ENCODE results near the gene GLRA1.
"Not testable (repeated sequence)": the region's sequence is repeated elsewhere in the genome, so short reads cannot be mapped to it uniquely, and the experiment has no call there.

GLRA1 gene

GRCh38 chr5:151863566-151863965 lies 61.1 kb downstream of the GLRA1 start:
- TF ChIP-seq CTCF (IDR thresholded peaks at IDR 0.05), result no peak
- Histone ChIP-seq H3K27ac (no peak overlapping the region), H3K4me3 (no peak overlapping the region)
- DNase-seq (ENCODE audit: low spot score), result no peak

- H3K4me3 ChIP-seq, result no peak overlapping the region
- TF ChIP-seq CTCF (IDR thresholded peaks at IDR 0.05), result no peak
- DNase-seq (ENCODE audit: low spot score), result no peak
- H3K27ac ChIP-seq, result no peak overlapping the region
These were observed 61.7 kb downstream of the GLRA1 start for GRCh38 chr5:151862811-151863472.

- H3K27ac ChIP-seq; H3K4me3 ChIP-seq; DNase-seq (ENCODE audit: low spot score): not testable (repeated sequence)
These were observed 63.8 kb downstream of the GLRA1 start for GRCh38 chr5:151860867-151861266.

- no peak for TF ChIP-seq CTCF (IDR thresholded peaks at IDR 0.05)
- Histone ChIP-seq H3K4me3 (no peak overlapping the region), H3K27ac (no peak overlapping the region)
- no peak for DNase-seq (ENCODE audit: low spot score)
These were observed 67.8 kb downstream of the GLRA1 start for GRCh38 chr5:151856861-151857260.

GRCh38 chr5:151855701-151856100 lies 69.0 kb downstream of the GLRA1 start:
- H3K4me3 ChIP-seq, result no peak overlapping the region
- no peak overlapping the region for H3K27ac ChIP-seq
- DNase-seq (ENCODE audit: low spot score), result no peak
- no peak for TF ChIP-seq CTCF (IDR thresholded peaks at IDR 0.05)

GRCh38 chr5:151847871-151848270 lies 76.8 kb downstream of the GLRA1 start:
- H3K4me3 ChIP-seq, result no peak overlapping the region
- no peak for TF ChIP-seq CTCF (IDR thresholded peaks at IDR 0.05)
- no peak overlapping the region for H3K27ac ChIP-seq
- DNase-seq (ENCODE audit: low spot score), result no peak

GRCh38 chr5:151846765-151847164 lies 77.9 kb downstream of the GLRA1 start:
- TF ChIP-seq CTCF (IDR thresholded peaks at IDR 0.05), result no peak
- DNase-seq (ENCODE audit: low spot score), result no peak
- H3K27ac ChIP-seq, result no peak overlapping the region
- H3K4me3 ChIP-seq, result no peak overlapping the region

GRCh38 chr5:151832843-151833242 lies 91.8 kb downstream of the GLRA1 start:
- DNase-seq (ENCODE audit: low spot score); H3K27ac ChIP-seq; H3K4me3 ChIP-seq: not testable (repeated sequence)

All from coronary artery (tissue), 2 donors.